BLaER1 treated with 17β-estradiol and CSF1 and Interleukin-3, amounts not matched to agents 10 nM and 100 nM (cell line): ENCODE measurements around the gene ZKSCAN8.

Experiments
- H3K27ac ChIP-seq, 11 experiments: shearing (Covaris generic); formaldehyde crosslinking; 2 replicates each; pipeline ENCODE4 v1.8.1; 2022
- H3K27me3 ChIP-seq, 11 experiments: shearing (Covaris generic); formaldehyde crosslinking; 2 replicates each; pipeline ENCODE4 v1.8.1; 2022
- H3K36me3 ChIP-seq, 11 experiments: shearing (Covaris generic); formaldehyde crosslinking; 2 replicates each; pipeline ENCODE4 v1.8.1; 2022
- H3K4me1 ChIP-seq, 10 experiments: shearing (Covaris generic); formaldehyde crosslinking; 2 replicates each; pipeline ENCODE4 v1.8.1; 2022
- H3K4me2 ChIP-seq, 11 experiments: shearing (Covaris generic); formaldehyde crosslinking; 2 replicates each; pipeline ENCODE4 v1.8.1; 2022
- H3K4me3 ChIP-seq, 10 experiments: shearing (Covaris generic); formaldehyde crosslinking; 2 replicates each; pipeline ENCODE4 v1.8.1; 2022
- H3K9ac ChIP-seq, 11 experiments: shearing (Covaris generic); formaldehyde crosslinking; 2 replicates each; pipeline ENCODE4 v1.8.1; 2022
- H3K9me3 ChIP-seq, 11 experiments: shearing (Covaris generic); formaldehyde crosslinking; replicated peaks in 1 of 11; 2 replicates each; pipeline ENCODE4 v1.8.1; 2022
- H4K20me1 ChIP-seq, 11 experiments: shearing (Covaris generic); formaldehyde crosslinking; 2 replicates each; pipeline ENCODE4 v1.8.1; 2022
- Cebpa-rat ChIP-seq, 11 experiments: shearing (Covaris generic); IDR thresholded peaks; 2 replicates each; pipeline ENCODE4 v1.8.1; 2022

Gene ZKSCAN8

GRCh38 chr6:28167926-28168325 is 26.2 kb downstream of the ZKSCAN8 start:
- peaks cover 0 to 9% (median 0%) of the 10 kb centered on the region in 11 experiments; a peak in 3 of 22 replicates for H3K9me3 ChIP-seq
- no peaks in the 10 kb centered on the region for H3K4me1 ChIP-seq
- H3K4me3 ChIP-seq = no peak overlapping the region
- H3K4me2 ChIP-seq = no peak overlapping the region
- no peak for TF ChIP-seq Cebpa-rat (IDR thresholded peaks at IDR 0.05)
- no peak overlapping the region for H3K27ac ChIP-seq
- H4K20me1 ChIP-seq = no peaks in the 10 kb centered on the region
- peaks cover 0 to 9% (median 0%) of the 10 kb centered on the region in 11 experiments; a peak in 7 of 22 replicates for H3K36me3 ChIP-seq
- H3K9ac ChIP-seq = no peak overlapping the region
- no peaks in the 10 kb centered on the region for H3K27me3 ChIP-seq

GRCh38 chr6:28171271-28171670 is 29.6 kb downstream of the ZKSCAN8 start:
- no peak overlapping the region for H3K4me3 ChIP-seq
- H3K36me3 ChIP-seq = peaks cover 0 to 9% (median 0%) of the 10 kb centered on the region in 11 experiments; a peak in 7 of 22 replicates
- no peak overlapping the region for H3K27ac ChIP-seq
- H4K20me1 ChIP-seq = no peaks in the 10 kb centered on the region
- no peak for TF ChIP-seq Cebpa-rat (IDR thresholded peaks at IDR 0.05)
- H3K9ac ChIP-seq = no peak overlapping the region
- H3K27me3 ChIP-seq = no peaks in the 10 kb centered on the region
- no peaks in the 10 kb centered on the region for H3K4me1 ChIP-seq
- no peak overlapping the region for H3K4me2 ChIP-seq
- H3K9me3 ChIP-seq = peaks cover 0 to 19% (median 7%) of the 10 kb centered on the region in 11 experiments; a peak in 18 of 22 replicates

- no peak for TF ChIP-seq Cebpa-rat (IDR thresholded peaks at IDR 0.05)
- peaks cover 0 to 18% (median 11%) of the 10 kb centered on the region in 11 experiments; a peak in 19 of 22 replicates for H3K9me3 ChIP-seq
- H3K4me3 ChIP-seq = no peak overlapping the region
- H3K4me1 ChIP-seq = no peaks in the 10 kb centered on the region
- H3K27ac ChIP-seq = no peak overlapping the region
- no peak overlapping the region for H3K4me2 ChIP-seq
- H3K36me3 ChIP-seq = peaks cover 0 to 7% (median 0%) of the 10 kb centered on the region in 11 experiments; a peak in 5 of 22 replicates
- H3K9ac ChIP-seq = no peak overlapping the region
- no peaks in the 10 kb centered on the region for H3K27me3 ChIP-seq
- no peaks in the 10 kb centered on the region for H4K20me1 ChIP-seq
These were observed 30.3 kb downstream of the ZKSCAN8 start for GRCh38 chr6:28172006-28172405.

- Histone ChIP-seq H3K27me3 (no peaks in the 10 kb centered on the region), H3K9ac (no peak overlapping the region), H3K36me3 (peaks cover 0 to 4% (median 0%) of the 10 kb centered on the region in 11 experiments; a peak in 2 of 22 replicates), H3K4me3 (no peak overlapping the region), H3K4me1 (no peaks in the 10 kb centered on the region), H3K4me2 (no peak overlapping the region), H4K20me1 (no peaks in the 10 kb centered on the region), H3K27ac (no peak overlapping the region), H3K9me3 (peaks cover 0 to 30% (median 17%) of the 10 kb centered on the region in 11 experiments; a peak in 21 of 22 replicates)
- no peak for TF ChIP-seq Cebpa-rat (IDR thresholded peaks at IDR 0.05)
These were observed 34.7 kb downstream of the ZKSCAN8 start for GRCh38 chr6:28176373-28176772.

- H3K36me3 ChIP-seq = peaks cover 0 to 2% (median 0%) of the 10 kb centered on the region in 11 experiments; a peak in 2 of 22 replicates
- H3K4me1 ChIP-seq = no peaks in the 10 kb centered on the region
- no peaks in the 10 kb centered on the region for H3K27me3 ChIP-seq
- no peak overlapping the region for H3K4me2 ChIP-seq
- TF ChIP-seq Cebpa-rat (IDR thresholded peaks at IDR 0.05) = no peak
- H3K4me3 ChIP-seq = no peak overlapping the region
- no peak overlapping the region for H3K9ac ChIP-seq
- no peaks in the 10 kb centered on the region for H4K20me1 ChIP-seq
- no peak overlapping the region for H3K27ac ChIP-seq
- H3K9me3 ChIP-seq = peaks cover 43 to 71% (median 56%) of the 10 kb centered on the region in 11 experiments
These were observed 40.6 kb downstream of the ZKSCAN8 start for GRCh38 chr6:28182255-28182654.

- Histone ChIP-seq H3K4me1 (no peaks in the 10 kb centered on the region), H3K9ac (no peak overlapping the region), H3K4me2 (no peak overlapping the region), H3K27ac (no peak overlapping the region), H3K36me3 (peaks cover 0 to 5% (median 0%) of the 10 kb centered on the region in 11 experiments; a peak in 4 of 22 replicates), H3K27me3 (no peaks in the 10 kb centered on the region), H3K4me3 (peak overlapping the region in 2 of 10 experiments; percentile 1 to 28; a peak in 3 of 20 replicates), H4K20me1 (no peaks in the 10 kb centered on the region), H3K9me3 (peaks cover 91 to 100% (median 94%) of the 10 kb centered on the region in 11 experiments)
- TF ChIP-seq Cebpa-rat (IDR thresholded peaks at IDR 0.05) = no peak
These were observed 46.7 kb downstream of the ZKSCAN8 start for GRCh38 chr6:28188111-28188979.

GRCh38 chr6:28200020-28200419 is 58.3 kb downstream of the ZKSCAN8 start:
- Histone ChIP-seq H4K20me1 (no peaks in the 10 kb centered on the region), H3K4me2 (no peak overlapping the region), H3K27me3 (no peaks in the 10 kb centered on the region), H3K9ac (no peak overlapping the region), H3K27ac (no peak overlapping the region), H3K4me1 (peaks cover 0 to 17% (median 10%) of the 10 kb centered on the region in 10 experiments; a peak in 16 of 20 replicates), H3K36me3 (0 out of 22 replicates have a peak, but pooled peaks cover 0 to 3% (median 0%) of the 10 kb centered on the region in 11 experiments), H3K4me3 (no peak overlapping the region), H3K9me3 (peaks cover 50 to 76% (median 59%) of the 10 kb centered on the region in 11 experiments)
- no peak for TF ChIP-seq Cebpa-rat (IDR thresholded peaks at IDR 0.05)

- H3K4me2 ChIP-seq = peak overlapping the region in 1 of 11 experiments; percentile 76; a peak in 3 of 22 replicates
- no peak overlapping the region for H3K9ac ChIP-seq
- peaks cover 5 to 19% (median 10%) of the 10 kb centered on the region in 11 experiments; a peak in 19 of 22 replicates for H3K27me3 ChIP-seq
- no peak overlapping the region; a peak in 1 of 20 replicates for H3K4me3 ChIP-seq
- peaks cover 0 to 17% (median 10%) of the 10 kb centered on the region in 10 experiments; a peak in 16 of 20 replicates for H3K4me1 ChIP-seq
- H3K27ac ChIP-seq = no peak overlapping the region
- no peaks in the 10 kb centered on the region; a peak in 1 of 22 replicates for H3K36me3 ChIP-seq
- no peaks in the 10 kb centered on the region for H4K20me1 ChIP-seq
- H3K9me3 ChIP-seq = peaks cover 38 to 75% (median 42%) of the 10 kb centered on the region in 11 experiments
- TF ChIP-seq Cebpa-rat (IDR thresholded peaks at IDR 0.05) = no peak
These were observed 61.5 kb downstream of the ZKSCAN8 start for GRCh38 chr6:28203201-28203600.

GRCh38 chr6:28205879-28206278 is 64.2 kb downstream of the ZKSCAN8 start:
- Histone ChIP-seq H3K27me3 (peaks cover 18 to 36% (median 24%) of the 10 kb centered on the region in 11 experiments), H3K27ac (no peak overlapping the region)

More at GRCh38 chr6:28205879-28206278, 64.2 kb downstream of the ZKSCAN8 start:
- Histone ChIP-seq H3K9ac (no peak overlapping the region), H3K4me1 (peaks cover 0 to 21% (median 10%) of the 10 kb centered on the region in 10 experiments; a peak in 16 of 20 replicates), H3K4me2 (no peak overlapping the region), H3K36me3 (no peaks in the 10 kb centered on the region; a peak in 1 of 22 replicates), H4K20me1 (no peaks in the 10 kb centered on the region), H3K9me3 (peaks cover 26 to 58% (median 37%) of the 10 kb centered on the region in 11 experiments), H3K4me3 (no peak overlapping the region)
- TF ChIP-seq Cebpa-rat (IDR thresholded peaks at IDR 0.05) = no peak
